B cell (primary cell): ENCODE data around the gene SLC45A3. TPM values are rescaled to one million over a fixed set of nuclear protein-coding genes. Genes with fewer than 3 reads are reported as not detected.

Experiments
- ATAC-seq: fragments of 200-7000 bp; cut with Tn5 transposase; one replicate; pipeline ENCODE4 v1.10.0; 2021; ENCODE audit warnings: low read depth, mild to moderate bottlenecking, moderate number of reproducible peaks, moderate library complexity
- CTCF ChIA-PET: fragments of 350-600 bp; sonication (Branson Sonifier 250); formaldehyde crosslinking; loops from one replicate; lab custom pipeline; 2021; ENCODE audit warnings: antibody characterized with exemption, inconsistent platforms; lab: Charles Lee
- POLR2A ChIA-PET: fragments of 350-600 bp; sonication (Branson Sonifier 250); formaldehyde crosslinking; loops from one replicate; lab custom pipeline; 2021; ENCODE audit warnings: antibody characterized with exemption; lab: Charles Lee
- DNase-seq: peaks from one replicate; pipeline ENCODE4 v3.0.0; 2013
- H2AFZ ChIP-seq: 2 replicates; pipeline ENCODE4 v1.6.1; 2012; ENCODE audit warnings: mild to moderate bottlenecking, low read depth, low read length; ENCODE audit not compliant: insufficient read depth, poor library complexity, severe bottlenecking
- H3K27ac ChIP-seq, 2 donors: 1 replicate in 1 of 2; 2 replicates in 1 of 2; pipeline ENCODE4 v1.5.1; 2012 to 2013; ENCODE audit warnings: low read length in 2 of 2, mild to moderate bottlenecking in 2 of 2, moderate library complexity in 1 of 2
- H3K27me3 ChIP-seq, 4 experiments: fragments of 200-600 bp in 1 of 4; sonication (generic) in 1 of 4; replicated peaks in 1 of 4; 1 replicate in 2 of 4; 2 replicates in 2 of 4; pipeline versions ENCODE4 v1.6.1 to v1.7.0; 2013 to 2016; ENCODE audit warnings: low read length in 3 of 4, mild to moderate bottlenecking in 2 of 4, mixed read lengths in 1 of 4, moderate library complexity in 1 of 4; ENCODE audit not compliant: insufficient read depth in 4 of 4, control insufficient read depth in 3 of 4; ENCODE audit errors: control extremely low read depth in 1 of 4
- H3K36me3 ChIP-seq, 2 experiments: replicated peaks in 1 of 2; 1 replicate in 1 of 2; 2 replicates in 1 of 2; pipeline versions ENCODE4 v1.6.1 to v1.7.1; 2013; ENCODE audit warnings: low read length in 1 of 2; ENCODE audit not compliant: insufficient read depth in 2 of 2, control insufficient read depth in 1 of 2; ENCODE audit errors: control extremely low read depth in 1 of 2, extremely low read depth in 1 of 2
- H3K4me1 ChIP-seq, 2 donors: fragments of 200-600 bp in 1 of 2; sonication (generic) in 1 of 2; 1 replicate in 1 of 2; 2 replicates in 1 of 2; pipeline versions ENCODE4 v1.5.1 to v1.6.1; 2013 to 2017; ENCODE audit warnings: low read length in 2 of 2; ENCODE audit not compliant: control insufficient read depth in 2 of 2, insufficient read depth in 2 of 2
- H3K4me2 ChIP-seq: replicated peaks from 2 replicates; pipeline ENCODE3; 2012; ENCODE audit warnings: mild to moderate bottlenecking, low read depth, low read length; ENCODE audit not compliant: poor library complexity, severe bottlenecking
- H3K4me3 ChIP-seq, 5 experiments: fragments of 200-600 bp in 1 of 5; sonication (generic) in 1 of 5; 1 replicate in 3 of 5; 2 replicates in 2 of 5; pipeline versions ENCODE4 v1.5.1 to v1.7.0; 2011 to 2016; ENCODE audit warnings: low read length in 4 of 5, mild to moderate bottlenecking in 4 of 5, low read depth in 2 of 5, control low read depth in 1 of 5, moderate library complexity in 1 of 5; ENCODE audit not compliant: insufficient read depth in 1 of 5; ENCODE audit errors: control extremely low read depth in 1 of 5, extremely low read depth in 1 of 5
- H3K79me2 ChIP-seq: fragments of 200-600 bp; sonication (generic); one replicate; pipeline ENCODE4 v1.6.0; 2016; ENCODE audit warnings: low read length; ENCODE audit not compliant: control insufficient read depth, insufficient read depth
- H3K9ac ChIP-seq: fragments of 200-600 bp; sonication (generic); 2 replicates; pipeline ENCODE4 v1.6.1; 2017; ENCODE audit warnings: mild to moderate bottlenecking, low read length, moderate library complexity
- H3K9me3 ChIP-seq, 3 donors: one replicate each; pipeline versions ENCODE4 v1.6.1 to v1.7.1; 2013; ENCODE audit warnings: low read length in 2 of 3; ENCODE audit not compliant: control insufficient read depth in 2 of 3, insufficient read depth in 1 of 3; ENCODE audit errors: control extremely low read depth in 1 of 3
- H4K20me1 ChIP-seq: 2 replicates; pipeline ENCODE4 v1.6.0; 2012; ENCODE audit warnings: mild to moderate bottlenecking, low read length; ENCODE audit not compliant: insufficient read depth, control insufficient read depth, poor library complexity, severe bottlenecking
- H3K27ac Mint-ChIP-seq: one replicate; pipeline ENCODE4 v1.8.0; 2021; ENCODE audit warnings: mixed read lengths
- H3K27me3 Mint-ChIP-seq: one replicate; pipeline ENCODE4 v1.8.0; 2021; ENCODE audit warnings: mixed read lengths
- H3K4me1 Mint-ChIP-seq: one replicate; pipeline ENCODE4 v1.8.0; 2021; ENCODE audit warnings: mixed read lengths
- H3K4me3 Mint-ChIP-seq: one replicate; pipeline ENCODE4 v1.8.0; 2021; ENCODE audit warnings: mixed read lengths
- H3K9me3 Mint-ChIP-seq: one replicate; pipeline ENCODE4 v1.8.0; 2022; ENCODE audit warnings: mixed read lengths; ENCODE audit not compliant: insufficient read depth
- CTCF ChIP-seq: fragments of 200-600 bp; IDR thresholded peaks from one replicate; pipeline ENCODE4 v1.8.0; 2022; ENCODE audit warnings: antibody characterized with exemption, mild to moderate bottlenecking
- EZH2 ChIP-seq: IDR thresholded peaks from 2 replicates; pipeline ENCODE4 v1.6.1; 2012; ENCODE audit warnings: borderline replicate concordance, low read depth, mild to moderate bottlenecking, moderate library complexity, low read length; ENCODE audit not compliant: insufficient read depth, poor library complexity, severe bottlenecking
- WGBS: methylation state at CpG from one replicate; pipeline ENCODE4 v1.1.5; 2013; ENCODE audit warnings: missing lambda C conversion rate; ENCODE audit not compliant: insufficient coverage; 5-methylcytosine and 5-hydroxymethylcytosine counted together
- intact Hi-C: fragments of 100-400 bp; cut with micrococcal nuclease; formaldehyde crosslinking; loops from one replicate; pipeline ENCODE4 v1.10.0; 2022
- polyA plus RNA-seq: library from polyadenylated mRNA; depleted of rRNA; stranded (reverse); fragments of >200 nt; gene quantifications from 2 replicates; pipeline ENCODE4 v1.2.3, GENCODE V29; 2012
- total RNA-seq, 2 donors: library from RNA; stranded (reverse); fragments of 120-200 nt in 1 of 2; gene quantifications; 1 replicate in 1 of 2; 2 replicates in 1 of 2; pipeline versions ENCODE4 v1.2.3 to v1.2.4, GENCODE V29; 2013 to 2022

SLC45A3 gene
- total and polyA plus RNA-seq, 2 donors (not counting 1 experiment from before 2014, with no cell fraction given), result 5.0 to 23.9 TPM

DNA sequence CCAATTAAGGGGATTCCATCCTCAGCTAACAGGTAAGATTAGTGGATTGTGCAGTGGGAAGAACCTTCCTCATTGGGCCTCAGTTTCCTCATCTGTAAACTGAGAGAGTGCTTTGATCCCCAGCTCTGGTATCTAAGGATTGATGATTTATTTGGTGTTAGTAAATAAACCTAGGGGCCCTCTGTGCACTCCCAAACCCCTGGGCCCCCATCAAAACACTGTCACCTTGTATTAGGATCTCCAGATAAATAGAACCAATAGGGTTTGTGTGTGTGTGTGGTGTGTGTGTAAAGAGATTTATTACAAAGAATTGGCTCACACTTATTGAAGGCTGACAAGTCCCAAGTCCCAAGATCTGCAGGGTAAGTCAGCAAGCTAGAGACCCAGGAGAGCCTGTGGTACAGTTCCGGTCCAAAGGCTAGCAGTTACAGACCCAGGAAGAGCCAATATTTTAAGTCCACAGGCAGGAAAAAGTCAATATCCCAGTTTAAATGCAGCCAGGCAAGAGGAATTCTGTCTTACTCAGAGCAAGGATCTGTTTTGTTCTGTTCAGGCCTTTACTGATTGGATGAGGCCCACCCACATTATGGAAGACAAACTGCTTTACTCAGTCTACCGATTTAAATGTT, 37.5 kb downstream of the SLC45A3 start:
- CTCF ChIA-PET, result interaction anchor here (0.7 to 5.5 kb wide), 6 partner anchors 10 to 1202 kb away, joined by 3 to 36 read pairs (median 4); no protein-coding TSS in a partner anchor

More for the DNA sequence above, 37.5 kb downstream of the SLC45A3 start:
- Histone ChIP-seq H3K4me2 (no peak overlapping the region), H3K4me3 (no peak overlapping the region), H2AFZ (no peak overlapping the region), H3K27me3 (no peaks in the 10 kb centered on the region), H3K9me3 (no peaks in the 10 kb centered on the region), H3K9ac (no peak overlapping the region), H3K36me3 (no peaks in the 10 kb centered on the region), H3K27ac (no peak overlapping the region), H4K20me1 (no peaks in the 10 kb centered on the region), H3K4me1 (no peaks in the 10 kb centered on the region), H3K79me2 (no peaks in the 10 kb centered on the region)
- 100% methylated on average over 1 of the region's 2 CpGs for WGBS
- no peak for ATAC-seq
- Mint-ChIP-seq H3K27ac (no peak overlapping the region), H3K4me3 (no peak overlapping the region), H3K27me3 (no peaks in the 10 kb centered on the region), H3K4me1 (no peaks in the 10 kb centered on the region), H3K9me3 (no peaks in the 10 kb centered on the region)
- TF ChIP-seq EZH2, result no peak
- no peak for TF ChIP-seq CTCF
- no peak for DNase-seq
- intact Hi-C loops, result no loop called here
- POLR2A ChIA-PET, result no interaction called here
